ENCODE measurements around the gene WDCP. TPM values are rescaled to one million over a fixed set of nuclear protein-coding genes. Genes with fewer than 3 reads are reported as not detected.
"Not testable (repeated sequence)": the region's sequence is repeated elsewhere in the genome, so short reads cannot be mapped to it uniquely, and the experiment has no call there.

Gene WDCP
- total RNA-seq, 1 donor from 2014 or later, result 19.9 TPM

GRCh38 chr2:24024018-24024417 lies 23.2 kb downstream of the WDCP start:
- intact Hi-C loops (cut with micrococcal nuclease), result no loop called here

GRCh38 chr2:24022975-24023575 lies 24.1 kb downstream of the WDCP start:
- intact Hi-C loops (cut with micrococcal nuclease), result no loop called here

GRCh38 chr2:24022324-24022974 lies 24.7 kb downstream of the WDCP start:
- intact Hi-C loops (cut with micrococcal nuclease), result no loop called here

GRCh38 chr2:24021122-24021998 lies 25.8 kb downstream of the WDCP start:
- intact Hi-C loops (cut with micrococcal nuclease), result no loop called here

- intact Hi-C loops (cut with micrococcal nuclease), result no loop called here
These were observed 26.9 kb downstream of the WDCP start for GRCh38 chr2:24020244-24020643.

- intact Hi-C loops (cut with micrococcal nuclease), result no loop called here
These were observed 27.5 kb downstream of the WDCP start for GRCh38 chr2:24019729-24020128.

- intact Hi-C loops (cut with micrococcal nuclease), result no loop called here
These were observed 28.9 kb downstream of the WDCP start for GRCh38 chr2:24018241-24018640.

- intact Hi-C loops (cut with micrococcal nuclease), result no loop called here
These were observed 29.5 kb downstream of the WDCP start for GRCh38 chr2:24017711-24018110.

- intact Hi-C loops (cut with micrococcal nuclease), result no loop called here
These were observed 30.1 kb downstream of the WDCP start for GRCh38 chr2:24016853-24017703.

- intact Hi-C loops (cut with micrococcal nuclease), result no loop called here
These were observed 30.8 kb downstream of the WDCP start for GRCh38 chr2:24016376-24016761.

- intact Hi-C loops (cut with micrococcal nuclease), result no loop called here
These were observed 31.4 kb downstream of the WDCP start for GRCh38 chr2:24015562-24016375.

- intact Hi-C loops (cut with micrococcal nuclease), result not testable (repeated sequence)
These were observed 32.3 kb downstream of the WDCP start for GRCh38 chr2:24014902-24015301.

- intact Hi-C loops (cut with micrococcal nuclease), result no loop called here
These were observed 34.5 kb downstream of the WDCP start for GRCh38 chr2:24012521-24013188.

- intact Hi-C loops (cut with micrococcal nuclease), result no loop called here
These were observed 35.7 kb downstream of the WDCP start for GRCh38 chr2:24011250-24012104.

- intact Hi-C loops (cut with micrococcal nuclease), result no loop called here
These were observed 36.5 kb downstream of the WDCP start for GRCh38 chr2:24010477-24011249.

- intact Hi-C loops (cut with micrococcal nuclease), result no loop called here
These were observed 37.3 kb downstream of the WDCP start, which contains the start of gene MFSD2B for GRCh38 chr2:24009680-24010476. MFSD2B (plus strand) TSS chr2:24010085; CDS start chr2:24010097, 12 bp downstream.

- intact Hi-C loops (cut with micrococcal nuclease), result no loop called here
These were observed 37.9 kb downstream of the WDCP start for GRCh38 chr2:24009367-24009679.
